HepG2 (cell line): Measurements from ENCODE around the gene KIAA0319L. TPM values are rescaled to one million over a fixed set of nuclear protein-coding genes. Genes with fewer than 3 reads are reported as not detected.

Experiments
- ATAC-seq: fragments of 200-7000 bp; cut with Tn5 transposase; 3 replicates; pipeline ENCODE4 v1.9.1; 2020; ENCODE audit warnings: mild to moderate bottlenecking, moderate library complexity
- BruUV-seq: library from RNA; stranded (reverse); fragments of 400-500 nt; replicated peaks from 2 replicates; lab custom pipeline; 2021; lab: Mats Ljungman, UMichigan
- CTCF ChIA-PET: fragments of 300-600 bp; formaldehyde crosslinking; extraction: SDS; loops from one replicate; lab custom pipeline; 2021; ENCODE audit warnings: low total read pairs, inconsistent platforms, low intra/inter-chr PET ratio; lab: Yijun Ruan, JAX
- POLR2A ChIA-PET: fragments of 350-600 bp; sonication (Branson Sonifier 250); formaldehyde crosslinking; loops from one replicate; lab custom pipeline; 2020; ENCODE audit warnings: antibody characterized with exemption, inconsistent platforms; lab: Yijun Ruan, JAX
- DNase-seq: peaks from one replicate; pipeline ENCODE4 v3.0.0-alpha.2; 2015; ENCODE audit warnings: low spot score
- FAIRE-seq: peaks from 3 replicates; lab custom pipeline; 2011; peaks lifted over from hg19 to GRCh38; lab: Jason Lieb, UNC
- H2AFZ ChIP-seq: one replicate; pipeline ENCODE4 v1.6.1; 2011; ENCODE audit warnings: low read length, inconsistent platforms
- H3K27ac ChIP-seq: fragments of 300-600 bp; 3 replicates; pipeline ENCODE4 v1.8.0; 2011; ENCODE audit warnings: mixed run types, mild to moderate bottlenecking, mixed read lengths, low read length, inconsistent platforms; ENCODE audit not compliant: insufficient read depth; ENCODE audit errors: extremely low read length
- H3K27me3 ChIP-seq, 2 experiments: fragments of 200-600 bp in 1 of 2; 2 replicates in 1 of 2; 3 replicates in 1 of 2; pipeline versions ENCODE4 v1.6.0 to v1.8.0; 2011; ENCODE audit warnings: low read length in 2 of 2, mild to moderate bottlenecking in 2 of 2, moderate library complexity in 2 of 2, inconsistent platforms in 1 of 2; ENCODE audit not compliant: insufficient read depth in 2 of 2, control insufficient read depth in 1 of 2
- H3K36me3 ChIP-seq, 2 experiments: fragments of 200-600 bp in 1 of 2; replicated peaks in 1 of 2; 2 replicates in 1 of 2; 3 replicates in 1 of 2; pipeline versions ENCODE4 v1.5.1 to v1.8.0; 2011; ENCODE audit warnings: low read length in 2 of 2, inconsistent platforms in 1 of 2; ENCODE audit not compliant: insufficient read depth in 2 of 2, control insufficient read depth in 1 of 2
- H3K4me1 ChIP-seq: 2 replicates; pipeline ENCODE4 v1.5.1; 2012; ENCODE audit warnings: low read length, inconsistent platforms; ENCODE audit not compliant: insufficient read depth
- H3K4me2 ChIP-seq: 2 replicates; pipeline ENCODE4 v1.6.0; 2011; ENCODE audit warnings: low read depth, low read length, inconsistent platforms
- H3K4me3 ChIP-seq, 3 experiments: fragments of 200-600 bp in 1 of 3; sonication (generic), shearing (Covaris generic) in 1 of 3; replicated peaks in 1 of 3; 2 replicates each; pipeline ENCODE4 v1.5.1; 2011 to 2016; ENCODE audit warnings: low read length in 3 of 3, inconsistent platforms in 2 of 3, low read depth in 2 of 3, mild to moderate bottlenecking in 2 of 3, control low read depth in 1 of 3, mixed read lengths in 1 of 3; ENCODE audit not compliant: insufficient read depth in 1 of 3
- H3K79me2 ChIP-seq: one replicate; pipeline ENCODE4 v1.6.1; 2011; ENCODE audit warnings: low read length, inconsistent platforms; ENCODE audit not compliant: insufficient read depth
- H3K9ac ChIP-seq: 2 replicates; pipeline ENCODE4 v1.6.0; 2011; ENCODE audit warnings: mild to moderate bottlenecking, low read depth, low read length, inconsistent platforms; ENCODE audit not compliant: insufficient read depth
- H3K9me3 ChIP-seq: 2 replicates; pipeline ENCODE4 v1.5.1; 2012; ENCODE audit warnings: mild to moderate bottlenecking, low read length
- H4K20me1 ChIP-seq: 2 replicates; pipeline ENCODE4 v1.6.0; 2011; ENCODE audit warnings: inconsistent platforms, mild to moderate bottlenecking, low read length, moderate library complexity; ENCODE audit not compliant: insufficient read depth
- ARID5B ChIP-seq: IDR thresholded peaks from 2 replicates; pipeline ENCODE4 v1.4.0; 2020; ENCODE audit warnings: mild to moderate bottlenecking, missing genetic modification reagents
- BRD4 ChIP-seq: sonication (generic); formaldehyde crosslinking; IDR thresholded peaks from 2 replicates; pipeline ENCODE4 v1.4.0; 2020; ENCODE audit warnings: missing genetic modification reagents
- HOMEZ ChIP-seq: IDR thresholded peaks from 2 replicates; pipeline ENCODE4 v1.6.1; 2016; ENCODE audit warnings: low read depth
- NR2C2 ChIP-seq: sonication (generic); formaldehyde crosslinking; IDR thresholded peaks from 2 replicates; pipeline ENCODE4 v1.4.0; 2020; ENCODE audit warnings: missing genetic modification reagents, mild to moderate bottlenecking, moderate library complexity, borderline replicate concordance
- PHF8 ChIP-seq: sonication (generic); formaldehyde crosslinking; IDR thresholded peaks from 2 replicates; pipeline ENCODE4 v1.5.0; 2020; ENCODE audit warnings: missing genetic modification reagents
- PTBP1 ChIP-seq: fragments of 200-400 bp; formaldehyde crosslinking; IDR thresholded peaks from 2 replicates; pipeline ENCODE4 v1.6.1; 2018; ENCODE audit warnings: low read length, low read depth; ENCODE audit not compliant: poor library complexity, severe bottlenecking
- SIN3B ChIP-seq: fragments of 150-350 bp; IDR thresholded peaks from 2 replicates; pipeline ENCODE4 v1.6.1; 2014; ENCODE audit warnings: low read length
- SMYD3 ChIP-seq: sonication (generic); formaldehyde crosslinking; IDR thresholded peaks from 2 replicates; pipeline ENCODE4 v1.8.1; 2023; ENCODE audit warnings: mild to moderate bottlenecking, missing genetic modification reagents
- SNAI1 ChIP-seq: sonication (generic); formaldehyde crosslinking; IDR thresholded peaks from 2 replicates; pipeline ENCODE4 v1.5.0; 2020; ENCODE audit warnings: mild to moderate bottlenecking, missing genetic modification reagents, borderline replicate concordance
- TAF1 ChIP-seq: sonication (generic); formaldehyde crosslinking; IDR thresholded peaks from 2 replicates; pipeline ENCODE4 v1.4.0; 2020; ENCODE audit warnings: missing genetic modification reagents
- WIZ ChIP-seq: sonication (generic); formaldehyde crosslinking; IDR thresholded peaks from 2 replicates; pipeline ENCODE4 v1.5.1; 2020; ENCODE audit warnings: mild to moderate bottlenecking, missing genetic modification reagents
- ZFP41 ChIP-seq: sonication (generic); formaldehyde crosslinking; IDR thresholded peaks from 2 replicates; pipeline ENCODE4 v1.4.0; 2020; ENCODE audit warnings: mild to moderate bottlenecking, missing genetic modification reagents, borderline replicate concordance
- ZNF292 ChIP-seq: sonication (generic); formaldehyde crosslinking; IDR thresholded peaks from 2 replicates; pipeline ENCODE4 v1.8.1; 2022; ENCODE audit warnings: mild to moderate bottlenecking, low read depth, missing genetic modification reagents, borderline replicate concordance
- ZNF484 ChIP-seq: sonication (generic); formaldehyde crosslinking; IDR thresholded peaks from 2 replicates; pipeline ENCODE4 v1.5.1; 2020; ENCODE audit warnings: mild to moderate bottlenecking, low read depth, missing genetic modification reagents, borderline replicate concordance
- ZNF496 ChIP-seq: sonication (generic); formaldehyde crosslinking; IDR thresholded peaks from 2 replicates; pipeline ENCODE4 v1.8.1; 2023; ENCODE audit warnings: mild to moderate bottlenecking, moderate library complexity, missing genetic modification reagents; ENCODE audit not compliant: insufficient replicate concordance
- ZNF629 ChIP-seq: sonication (generic); formaldehyde crosslinking; conservative IDR thresholded peaks from 2 replicates; pipeline ENCODE4 v1.5.0; 2020; ENCODE audit warnings: missing genetic modification reagents
- ZNF879 ChIP-seq: sonication (generic); formaldehyde crosslinking; IDR thresholded peaks from 2 replicates; pipeline ENCODE4 v1.8.1; 2023; ENCODE audit warnings: missing genetic modification reagents
- ZXDC ChIP-seq: sonication (generic); formaldehyde crosslinking; IDR thresholded peaks from 2 replicates; pipeline ENCODE4 v1.5.0; 2020; ENCODE audit warnings: mild to moderate bottlenecking, missing genetic modification reagents
- WGBS: methylation state at CpG from one replicate; pipeline ENCODE4 v1.1.6; 2017; ENCODE audit warnings: low lambda C conversion rate; 5-methylcytosine and 5-hydroxymethylcytosine counted together
- in situ Hi-C: cut with HindIII; loops from 2 replicates; pipeline ENCODE4 v1.10.0; 2017; ENCODE audit warnings: low pct_unique_long_range_greater_than_20kb; ENCODE audit not compliant: extremely low pct_ligation_motif_present
- intact Hi-C: fragments of 100-400 bp; cut with micrococcal nuclease; formaldehyde crosslinking; loops from one replicate; pipeline ENCODE4 v1.10.0; 2022; ENCODE audit not compliant: unreplicated experiment
- polyA plus RNA-seq, 8 experiments: library from polyadenylated mRNA; depleted of rRNA in 3 of 8; stranded (reverse) in 7 of 8; unstranded in 1 of 8; fragments of >200 nt; fragmentation: Illumina TruSeq in 4 of 8; extraction: Trizol in 4 of 8; gene quantifications; 2 replicates each; pipeline versions ENCODE4 v1.2.1 to v1.2.3, GENCODE V29; 2011 to 2016; ENCODE audit warnings: low read depth in 4 of 8, missing spikeins in 1 of 8, mixed read lengths in 1 of 8; ENCODE audit not compliant: insufficient read depth in 1 of 8
- total RNA-seq, 5 experiments: library from RNA; depleted of rRNA; stranded (reverse); fragments of >200 nt; fragmentation: Illumina TruSeq; extraction: Trizol; gene quantifications; 2 replicates each; pipeline ENCODE4 v1.2.3, GENCODE V29; 2016; ENCODE audit warnings: low read depth in 1 of 5

Gene KIAA0319L
- total and polyA plus RNA-seq, 2 of the 13 experiments (the other 11 are each of a cell fraction or from before 2014, with no cell fraction given) = 33.4 to 82.6 TPM

- ATAC-seq (no peak), DNase-seq (no peak)
- TF ChIP-seq SMYD3 (CRISPR knock-in tag) (no peak), SIN3B (no peak), BRD4 (CRISPR knock-in tag) (no peak), ZXDC (CRISPR knock-in tag) (no peak), ZFP41 (no peak), ARID5B (CRISPR knock-in tag) (no peak), TAF1 (CRISPR knock-in tag) (no peak), PHF8 (CRISPR knock-in tag) (no peak), WIZ (no peak), ZNF496 (CRISPR knock-in tag) (no peak), ZNF629 (CRISPR knock-in tag) (no peak), SNAI1 (CRISPR knock-in tag) (no peak), ZNF879 (CRISPR knock-in tag) (no peak), NR2C2 (CRISPR knock-in tag) (no peak), PTBP1 (no peak), HOMEZ (no peak), ZNF484 (CRISPR knock-in tag) (no peak), ZNF292 (CRISPR knock-in tag) (no peak)
Observed at GRCh38 chr1:35563166-35563565, 6.0 kb upstream of the KIAA0319L start.

More at GRCh38 chr1:35563166-35563565, 6.0 kb upstream of the KIAA0319L start:
- H4K20me1 ChIP-seq = no peaks in the 10 kb centered on the region
- no peak overlapping the region for H3K27ac ChIP-seq
- ChIA-PET POLR2A (no interaction called here), CTCF (interaction anchor here (3.4 kb wide), 1 partner anchor 112 kb away, joined by 13 read pairs; no protein-coding TSS in a partner anchor)
- 97% methylated on average over 12 of the region's 12 CpGs for WGBS
- no peaks in the 10 kb centered on the region for H3K79me2 ChIP-seq
- peaks cover 7 to 18% of the 10 kb centered on the region in 2 experiments; a peak in 3 of 5 replicates for H3K36me3 ChIP-seq
- H3K4me3 ChIP-seq = no peak overlapping the region
- no peak overlapping the region for H3K4me2 ChIP-seq
- H3K4me1 ChIP-seq = peaks cover 8% of the 10 kb centered on the region
- in situ Hi-C loops (loop anchor here (5.0 kb wide), 2 partner anchors 111 to 209 kb away; no protein-coding TSS in a partner anchor), intact Hi-C loops (no loop called here)
- no peak for FAIRE-seq
- H3K9me3 ChIP-seq = no peaks in the 10 kb centered on the region
- BruUV-seq = no TSS peak
- H2AFZ ChIP-seq = no peak overlapping the region
- no peaks in the 10 kb centered on the region for H3K27me3 ChIP-seq
- H3K9ac ChIP-seq = no peak overlapping the region
